Activated CD8-positive, alpha-beta T cell treated with anti-CD3 and anti-CD28 coated beads for 36 hours (primary cell): ENCODE measurements around the gene GPA33. TPM values are rescaled to one million over a fixed set of nuclear protein-coding genes. Genes with fewer than 3 reads are reported as not detected.

ENCODE experiments used
- ATAC-seq: fragments of 200-7000 bp; cut with Tn5 transposase; one replicate; pipeline ENCODE4 v1.10.0; 2021; ENCODE audit warnings: mild to moderate bottlenecking, moderate library complexity
- CTCF ChIA-PET: fragments of 350-600 bp; sonication (Branson Sonifier 250); formaldehyde crosslinking; loops from one replicate; lab custom pipeline; 2021; ENCODE audit warnings: antibody characterized with exemption; lab: Charles Lee
- POLR2A ChIA-PET: fragments of 350-600 bp; sonication (Branson Sonifier 250); formaldehyde crosslinking; loops from one replicate; lab custom pipeline; 2021; ENCODE audit warnings: antibody characterized with exemption; lab: Charles Lee
- DNase-seq: peaks from one replicate; pipeline ENCODE4 v3.0.0-alpha.2; 2020
- H3K27ac Mint-ChIP-seq: one replicate; pipeline ENCODE4 v1.8.0; 2021; ENCODE audit warnings: mild to moderate bottlenecking, mixed read lengths
- H3K27me3 Mint-ChIP-seq: one replicate; pipeline ENCODE4 v1.8.0; 2021; ENCODE audit warnings: mixed read lengths
- H3K36me3 Mint-ChIP-seq: one replicate; pipeline ENCODE4 v1.8.0; 2021; ENCODE audit warnings: low read depth, mixed read lengths
- H3K4me1 Mint-ChIP-seq: one replicate; pipeline ENCODE4 v1.8.0; 2021; ENCODE audit warnings: low read depth, mixed read lengths
- H3K4me3 Mint-ChIP-seq: one replicate; pipeline ENCODE4 v1.8.0; 2021; ENCODE audit warnings: mild to moderate bottlenecking, moderate library complexity, mixed read lengths
- H3K9me3 Mint-ChIP-seq: one replicate; pipeline ENCODE4 v1.8.0; 2021; ENCODE audit warnings: mixed read lengths
- CTCF ChIP-seq: fragments of 200-600 bp; IDR thresholded peaks from one replicate; pipeline ENCODE4 v1.8.0; 2022; ENCODE audit warnings: antibody characterized with exemption, mild to moderate bottlenecking
- intact Hi-C: fragments of 100-400 bp; cut with micrococcal nuclease; formaldehyde crosslinking; loops from one replicate; pipeline ENCODE4 v1.10.0; 2022
- total RNA-seq, 2 experiments: library from RNA; stranded (reverse); gene quantifications; one replicate each; pipeline ENCODE4 v1.2.3, GENCODE V29; 2021

The GPA33 gene
- total RNA-seq, 2 experiments from 2014 or later = 0.25 TPM; not detected in 1

DNA sequence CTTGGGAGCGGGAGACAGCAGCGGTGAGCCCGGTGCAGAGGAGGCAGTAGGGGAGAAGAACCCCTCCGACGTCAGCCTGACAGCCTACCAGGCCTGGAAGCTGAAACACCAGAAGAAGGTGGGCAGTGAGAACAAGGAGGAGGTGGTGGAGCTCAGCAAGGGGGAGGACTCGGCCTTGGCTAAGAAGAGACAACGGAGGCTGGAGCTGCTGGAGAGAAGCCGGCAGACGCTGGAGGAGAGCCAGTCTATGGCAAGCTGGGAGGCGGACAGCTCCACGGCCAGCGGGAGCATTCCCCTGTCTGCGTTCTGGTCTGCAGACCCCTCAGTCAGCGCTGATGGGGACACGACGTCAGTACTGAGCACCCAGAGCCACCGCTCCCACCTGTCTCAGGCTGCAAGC lies 36.6 kb upstream of the GPA33 start:
- H3K36me3 Mint-ChIP-seq = no peaks in the 10 kb centered on the region
- DNase-seq (no peak), ATAC-seq (no peak)
- peaks cover 12% of the 10 kb centered on the region for H3K27me3 Mint-ChIP-seq
- intact Hi-C loops = loop anchor here (5.0 kb wide), 1 partner anchor 60 kb away; no protein-coding TSS in a partner anchor
- CTCF ChIA-PET = interaction anchor here (0.8 to 8.4 kb wide), 2 partner anchors 17 to 65 kb away, joined by 3 to 120 read pairs; no protein-coding TSS in a partner anchor
- no peaks in the 10 kb centered on the region for H3K4me1 Mint-ChIP-seq
- no peak overlapping the region for H3K4me3 Mint-ChIP-seq
- H3K9me3 Mint-ChIP-seq = no peaks in the 10 kb centered on the region
- no peak overlapping the region for H3K27ac Mint-ChIP-seq
- POLR2A ChIA-PET = interaction anchor here (1.8 kb wide), 1 partner anchor 93 kb away, joined by 4 read pairs; the partner anchor contains the start of gene POU2F1
- no peak for TF ChIP-seq CTCF

- Mint-ChIP-seq H3K27me3 (peaks cover 9% of the 10 kb centered on the region), H3K27ac (no peak overlapping the region), H3K4me1 (no peaks in the 10 kb centered on the region), H3K9me3 (no peaks in the 10 kb centered on the region), H3K4me3 (no peak overlapping the region), H3K36me3 (no peaks in the 10 kb centered on the region)
- no peak for TF ChIP-seq CTCF
- DNase-seq (no peak), ATAC-seq (no peak)
- POLR2A ChIA-PET = interaction anchor here (1.8 kb wide), 1 partner anchor 94 kb away, joined by 4 read pairs; the partner anchor contains the start of gene POU2F1
- CTCF ChIA-PET = interaction anchor here (8.4 kb wide), 1 partner anchor 64 kb away, joined by 120 read pairs; no protein-coding TSS in a partner anchor
- intact Hi-C loops = loop anchor here (5.0 kb wide), 1 partner anchor 59 kb away; no protein-coding TSS in a partner anchor
These were observed 36.1 kb upstream of the GPA33 start for GRCh38 chr1:167126317-167126716.

DNA sequence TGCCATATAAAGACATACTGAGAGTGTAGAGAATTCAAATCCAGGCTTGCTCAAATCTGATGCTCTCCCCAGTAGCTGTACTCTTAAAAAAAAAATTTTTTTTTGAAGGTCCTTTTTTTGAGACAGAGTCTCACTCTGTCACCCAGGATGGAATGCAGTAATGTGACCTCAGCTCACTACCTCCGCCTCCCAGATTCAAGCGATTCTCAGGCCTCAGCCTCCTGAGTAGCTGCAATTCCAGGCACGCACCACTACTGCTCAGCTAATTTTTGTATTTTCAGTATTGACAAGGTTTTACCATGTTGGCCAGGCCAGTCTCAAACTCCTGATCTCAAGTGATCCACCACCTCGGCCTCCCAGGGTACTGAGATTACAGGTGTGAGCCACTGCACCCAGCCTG lies 32.4 kb upstream of the GPA33 start:
- Mint-ChIP-seq H3K27me3 (peaks cover 9% of the 10 kb centered on the region), H3K9me3 (no peaks in the 10 kb centered on the region), H3K36me3 (no peaks in the 10 kb centered on the region), H3K27ac (no peak overlapping the region), H3K4me1 (no peaks in the 10 kb centered on the region), H3K4me3 (no peak overlapping the region)
- DNase-seq (no peak), ATAC-seq (no peak)
- intact Hi-C loops = no loop called here
- CTCF ChIA-PET = interaction anchor here (1.4 to 8.4 kb wide), 3 partner anchors 60 to 433 kb away, joined by 4 to 120 read pairs (median 17); no protein-coding TSS in a partner anchor
- TF ChIP-seq CTCF = no peak
- POLR2A ChIA-PET = no interaction called here

DNA sequence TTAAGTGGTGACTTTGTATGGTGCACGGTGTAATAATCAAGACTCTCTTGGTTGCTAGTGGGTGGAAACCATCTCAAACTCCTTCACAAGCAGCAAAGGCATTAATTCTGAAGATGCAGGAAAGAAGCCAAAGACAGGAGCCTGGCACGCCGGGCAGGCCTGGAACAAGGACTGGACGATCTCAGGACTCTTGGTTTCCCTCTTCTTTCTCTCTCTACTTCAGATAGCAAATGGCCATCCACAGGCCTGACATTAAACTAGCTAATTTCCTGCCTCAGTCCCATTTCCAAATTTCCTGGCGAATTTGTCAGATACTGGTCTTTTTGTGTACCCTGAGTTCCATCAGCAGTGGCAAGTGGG lies 31.9 kb upstream of the GPA33 start:
- H3K9me3 Mint-ChIP-seq = no peaks in the 10 kb centered on the region
- ChIA-PET CTCF (interaction anchor here (1.4 to 8.4 kb wide), 3 partner anchors 60 to 434 kb away, joined by 4 to 120 read pairs (median 17); no protein-coding TSS in a partner anchor), POLR2A (no interaction called here)
- H3K27ac Mint-ChIP-seq = no peak overlapping the region
- H3K4me1 Mint-ChIP-seq = no peaks in the 10 kb centered on the region
- ATAC-seq = no peak
- intact Hi-C loops = no loop called here
- DNase-seq = no peak
- H3K4me3 Mint-ChIP-seq = peak overlapping the region; percentile 22
- TF ChIP-seq CTCF = no peak
- H3K36me3 Mint-ChIP-seq = no peaks in the 10 kb centered on the region
- peaks cover 7% of the 10 kb centered on the region for H3K27me3 Mint-ChIP-seq

DNA sequence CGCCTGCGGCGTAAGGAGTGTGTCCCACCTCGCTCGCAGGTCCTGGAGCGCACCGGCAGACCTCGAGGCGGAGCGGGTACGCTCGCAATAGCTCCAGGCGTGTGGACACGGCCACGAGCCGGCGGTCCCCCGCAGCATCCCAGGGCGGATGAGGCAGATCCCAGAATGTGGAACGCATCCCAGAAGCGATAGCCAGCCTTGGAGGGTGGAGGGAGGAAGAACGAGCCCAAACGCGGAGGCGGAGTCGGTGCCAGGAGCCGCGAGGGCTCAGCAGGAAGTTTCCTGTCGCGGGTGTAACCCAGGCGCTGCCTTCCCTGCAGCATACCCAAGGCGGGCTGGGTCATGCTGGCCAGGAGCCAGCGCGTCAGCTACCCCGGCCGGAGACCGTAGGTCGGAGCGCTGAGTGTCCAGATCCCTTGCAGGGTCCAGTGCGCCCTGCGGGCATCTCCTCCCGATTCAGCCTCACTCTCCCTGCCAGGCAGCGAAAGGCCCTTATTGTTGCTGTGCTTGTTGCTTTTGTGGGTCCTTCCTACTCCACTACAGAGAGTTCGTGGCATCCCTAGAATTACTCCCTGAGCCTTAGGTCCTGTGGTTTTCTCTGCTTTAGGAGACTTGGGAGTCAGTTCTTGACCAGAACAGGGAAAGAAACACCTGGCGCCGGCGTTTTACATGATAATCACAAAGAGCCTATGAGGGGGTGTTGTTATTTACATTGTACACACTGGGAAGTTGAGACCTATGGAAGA lies 31.4 kb upstream of the GPA33 start:
- Mint-ChIP-seq H3K27me3 (peaks cover 7% of the 10 kb centered on the region), H3K27ac (peak overlapping the region; percentile 12)
- ATAC-seq = peak; percentile 63

More for the DNA sequence above, 31.4 kb upstream of the GPA33 start:
- POLR2A ChIA-PET = no interaction called here
- intact Hi-C loops = no loop called here
- peak overlapping the region; percentile 70 for H3K4me3 Mint-ChIP-seq
- no peaks in the 10 kb centered on the region for H3K36me3 Mint-ChIP-seq
- CTCF ChIA-PET = interaction anchor here (0.7 to 8.4 kb wide), 2 partner anchors 8 to 59 kb away, joined by 3 to 120 read pairs; no protein-coding TSS in a partner anchor
- H3K9me3 Mint-ChIP-seq = no peaks in the 10 kb centered on the region
- no peak for TF ChIP-seq CTCF
- no peaks in the 10 kb centered on the region for H3K4me1 Mint-ChIP-seq
- DNase-seq = peak; percentile 31
